HG03457 (cell line): ENCODE results near the gene TRAPPC10.

ENCODE experiments used
- ATAC-seq: cut with Tn5 transposase; IDR thresholded peaks from one replicate; pipeline ENCODE4 v1.9.1; 2021; ENCODE audit warnings: moderate number of reproducible peaks; ENCODE audit not compliant: unreplicated experiment

The TRAPPC10 gene

GRCh38 chr21:44024887-44025353 is 12.8 kb downstream of the TRAPPC10 start:
- no peak for ATAC-seq

DNA sequence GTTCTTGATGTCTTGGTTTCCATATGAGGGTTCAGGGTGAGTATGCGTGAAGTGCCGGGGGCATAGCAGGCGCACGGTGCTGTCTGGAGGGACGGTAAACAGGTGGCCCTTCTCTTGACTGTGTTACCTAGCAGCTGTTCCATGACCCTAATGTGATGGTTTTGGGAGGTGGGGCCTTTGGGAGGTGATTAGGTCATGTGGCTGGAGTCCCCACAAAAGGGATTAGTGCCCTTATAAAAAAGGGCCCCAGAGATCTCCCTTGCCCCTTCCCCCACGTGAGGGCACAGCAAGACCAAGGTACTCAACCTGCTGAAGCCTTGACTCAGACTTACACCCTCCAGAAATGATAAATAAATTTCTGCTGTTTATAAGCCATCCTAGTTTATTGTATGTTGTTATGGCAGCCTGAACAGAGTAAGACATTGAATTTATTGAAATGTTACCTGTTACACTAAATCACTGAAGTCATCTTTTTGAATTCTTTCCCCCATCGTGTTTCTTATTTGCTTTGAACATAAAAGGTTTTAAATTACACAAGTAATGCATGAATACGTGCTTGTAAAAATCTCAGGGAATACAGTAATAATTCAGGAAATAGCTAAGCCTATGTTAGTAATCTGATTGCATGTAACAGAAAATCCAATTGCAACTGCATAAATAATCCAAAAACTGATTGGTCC is 15.6 kb downstream of the TRAPPC10 start:
- ATAC-seq, result no peak

DNA sequence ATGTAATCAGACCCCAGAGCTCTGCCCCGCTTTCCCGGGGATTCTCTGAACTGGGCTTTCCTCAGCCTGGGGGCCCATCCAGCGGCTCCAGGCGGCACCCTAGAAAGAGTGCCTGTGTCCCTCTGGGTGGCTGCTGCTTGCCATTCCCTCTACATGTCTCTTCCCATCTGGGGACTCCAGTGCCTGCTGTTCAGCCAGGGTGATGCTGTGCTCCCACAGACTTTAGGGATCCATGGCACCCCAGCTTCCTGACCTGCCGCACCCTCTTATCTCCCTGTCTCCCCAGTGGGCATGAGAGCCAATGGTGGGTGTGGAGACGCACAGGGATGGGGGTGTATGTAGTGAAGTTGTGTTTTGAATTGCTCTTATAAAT is 16.2 kb downstream of the TRAPPC10 start:
- ATAC-seq, result no peak

- ATAC-seq, result no peak
Observed at GRCh38 chr21:44029460-44030087, 17.5 kb downstream of the TRAPPC10 start.

- no peak for ATAC-seq
Observed at GRCh38 chr21:44035244-44035643, 23.1 kb downstream of the TRAPPC10 start.

- ATAC-seq, result no peak
Observed at GRCh38 chr21:44038063-44038462, 26.0 kb downstream of the TRAPPC10 start.

GRCh38 chr21:44039828-44040227 is 27.7 kb downstream of the TRAPPC10 start:
- ATAC-seq, result no peak

DNA sequence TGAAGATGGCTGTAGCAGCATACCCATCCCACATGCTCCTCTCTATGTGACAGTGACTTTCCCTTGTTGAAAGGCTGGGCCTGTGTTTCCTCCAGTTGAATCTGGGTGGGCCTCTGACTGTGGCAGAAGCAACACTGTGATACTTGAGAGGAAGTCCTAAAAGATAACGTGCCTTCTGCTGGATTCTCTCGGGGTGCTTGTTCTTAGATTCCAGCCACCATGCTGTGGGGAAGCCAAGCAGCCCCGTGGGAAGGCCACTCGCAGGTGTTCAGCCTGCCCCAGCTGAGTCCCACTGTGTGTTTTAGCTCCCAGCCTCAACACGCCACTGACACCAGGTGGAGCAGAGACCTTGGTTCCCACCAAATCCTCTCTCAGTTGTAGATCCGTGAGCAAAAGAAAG is 31.5 kb downstream of the TRAPPC10 start:
- no peak for ATAC-seq

- ATAC-seq, result no peak
Observed at GRCh38 chr21:44046734-44047133, 34.6 kb downstream of the TRAPPC10 start.

DNA sequence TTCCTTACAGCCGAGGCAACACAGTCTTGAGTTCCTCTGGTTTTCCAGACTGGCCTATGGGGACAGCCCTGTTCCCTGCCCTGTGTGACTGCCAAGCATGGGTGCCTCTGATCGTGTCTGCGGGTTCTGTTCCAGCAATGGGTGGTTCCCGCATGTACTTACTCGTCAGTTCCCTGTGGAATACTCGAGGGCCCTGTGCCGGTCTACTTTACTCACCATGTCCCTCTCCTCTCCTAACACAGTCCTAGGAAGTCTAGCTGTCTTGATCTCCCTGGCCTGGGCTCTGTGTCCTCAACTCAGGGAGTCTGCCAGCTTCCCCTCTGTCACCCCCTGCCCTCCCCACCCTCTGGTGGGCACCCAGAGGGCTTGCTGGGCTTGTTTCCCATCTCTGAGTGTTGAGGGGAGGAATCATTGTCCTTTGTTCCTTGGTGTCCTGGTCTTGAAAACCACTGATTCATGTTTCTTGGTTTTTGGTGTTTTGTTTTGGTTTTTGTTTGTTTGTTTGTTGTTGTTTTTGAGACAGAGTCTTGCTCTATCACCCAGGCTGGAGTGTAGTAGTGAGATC is 36.0 kb downstream of the TRAPPC10 start:
- ATAC-seq, result no peak

DNA sequence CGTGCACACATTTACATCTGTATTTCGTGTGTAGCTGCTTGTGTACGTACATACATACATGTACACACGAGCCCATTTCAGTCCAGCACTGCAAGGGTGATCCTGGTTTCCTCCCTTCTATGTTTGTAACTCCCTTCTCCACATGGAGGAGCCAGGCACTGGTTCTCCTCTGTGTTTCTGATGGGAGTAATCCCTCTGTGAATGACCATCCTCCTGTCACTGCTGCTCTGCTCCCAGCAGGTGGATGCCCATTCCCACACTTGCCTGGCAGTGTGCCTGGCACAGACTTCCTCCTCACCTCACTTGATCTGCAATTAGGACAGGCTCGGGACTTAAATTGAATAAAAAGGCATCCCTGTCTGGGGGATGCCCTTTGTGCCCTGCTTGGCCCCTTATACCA is 37.1 kb downstream of the TRAPPC10 start:
- no peak for ATAC-seq

- ATAC-seq, result no peak
Observed at GRCh38 chr21:44049606-44050005, 37.5 kb downstream of the TRAPPC10 start.

GRCh38 chr21:44050276-44050675 is 38.2 kb downstream of the TRAPPC10 start:
- ATAC-seq, result no peak

DNA sequence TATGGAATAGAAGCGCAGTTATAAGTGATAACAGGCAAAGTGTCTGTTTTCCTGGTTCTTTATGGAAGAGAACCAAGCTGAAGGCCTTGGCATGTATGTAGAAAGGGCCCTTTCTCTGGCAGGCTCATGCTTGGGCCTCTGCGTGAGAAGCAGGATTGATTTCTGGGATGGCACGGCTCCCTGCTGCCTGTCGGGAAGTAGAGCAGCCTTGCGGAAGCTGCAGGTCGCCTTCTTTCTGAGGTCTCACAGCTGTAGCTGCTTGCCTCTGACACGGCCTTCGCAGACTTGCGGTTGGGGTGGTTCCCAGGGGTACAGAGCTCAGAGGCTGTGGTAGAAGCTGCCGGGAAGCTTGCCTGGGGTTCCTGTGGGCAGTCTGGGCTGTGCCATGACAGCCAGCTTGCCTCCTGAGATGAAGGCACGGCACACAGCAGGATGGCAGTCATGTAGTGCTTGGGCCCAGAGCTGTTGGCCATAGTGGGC is 39.4 kb downstream of the TRAPPC10 start:
- no peak for ATAC-seq

DNA sequence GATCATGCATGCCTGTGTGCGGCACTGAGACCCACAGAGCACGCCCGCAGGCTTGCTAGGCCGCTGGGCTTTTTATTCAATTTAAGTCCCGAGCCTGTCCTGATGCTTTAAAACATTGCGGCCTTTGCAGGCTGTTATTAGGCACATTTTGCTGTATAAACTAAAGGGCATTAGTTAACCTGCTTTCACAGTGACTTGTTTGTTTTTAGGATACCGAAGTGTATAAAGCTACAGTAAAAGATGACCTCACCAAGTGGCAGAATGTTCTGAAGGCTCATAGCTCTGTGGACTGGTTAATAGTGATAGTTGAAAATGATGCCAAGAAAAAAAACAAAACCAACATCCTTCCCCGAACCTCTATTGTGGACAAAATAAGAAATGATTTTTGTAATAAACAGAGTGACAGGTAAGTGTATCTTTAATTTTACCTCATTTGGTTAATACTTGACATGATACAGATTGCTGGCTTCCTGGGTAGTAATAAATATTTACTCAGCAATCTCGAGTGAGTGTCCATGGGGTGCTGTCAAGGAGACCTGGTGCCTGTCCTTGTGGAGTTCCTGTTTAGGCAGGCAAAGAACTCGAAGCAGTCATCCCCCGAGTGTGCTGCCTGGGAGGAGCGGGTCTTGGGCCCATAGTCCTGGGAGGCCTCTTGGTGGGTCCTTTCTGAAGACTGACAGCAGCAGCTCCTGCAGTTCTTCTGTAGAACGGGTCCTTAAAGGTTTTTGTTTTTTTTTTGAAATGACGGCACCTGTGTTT is 40.1 kb downstream of the TRAPPC10 start:
- no peak for ATAC-seq

- no peak for ATAC-seq
Observed at GRCh38 chr21:44052830-44053226, 40.7 kb downstream of the TRAPPC10 start.

DNA sequence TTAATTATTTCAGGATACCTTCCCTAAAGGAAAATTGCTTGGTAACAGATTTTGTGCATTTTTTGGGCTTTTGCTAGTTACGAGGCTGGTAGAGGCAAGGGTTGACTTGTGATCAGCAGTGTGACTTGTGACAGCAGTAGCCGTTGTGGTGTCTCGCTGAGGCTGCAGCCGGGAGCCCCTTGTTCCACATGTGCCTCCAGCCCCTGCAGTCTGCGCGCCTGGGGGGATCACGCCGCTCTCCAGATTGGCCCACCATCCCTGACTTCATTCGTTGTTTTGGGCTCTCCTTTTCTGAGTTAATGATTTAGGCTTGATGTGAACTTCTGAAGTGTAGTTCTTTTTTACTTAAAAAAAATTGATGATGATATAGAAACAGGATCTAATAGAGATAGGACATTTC is 41.5 kb downstream of the TRAPPC10 start:
- ATAC-seq, result no peak

- ATAC-seq, result no peak
Observed at GRCh38 chr21:44054710-44055109, 42.6 kb downstream of the TRAPPC10 start.

DNA sequence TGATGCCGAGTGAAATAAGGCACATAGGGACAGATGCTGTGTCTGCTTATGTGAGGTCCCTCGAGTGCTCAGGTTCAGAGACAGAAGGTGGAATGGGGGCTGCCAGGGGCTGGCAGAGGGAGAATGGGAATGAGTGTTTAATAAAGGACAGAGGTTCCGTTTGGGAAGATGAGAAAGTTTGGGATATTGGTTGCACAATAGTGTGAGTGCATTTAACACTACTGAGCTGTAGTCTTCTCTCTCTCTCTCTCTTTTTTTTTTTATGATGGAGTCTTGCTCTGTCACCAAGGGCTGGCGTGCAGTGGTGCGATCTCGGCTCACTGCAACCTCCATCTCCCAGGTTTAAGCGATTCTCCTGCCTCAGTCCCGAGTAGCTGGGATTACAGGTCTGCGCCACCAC is 44.9 kb downstream of the TRAPPC10 start:
- no peak for ATAC-seq

GRCh38 chr21:44057960-44058651 is 46.0 kb downstream of the TRAPPC10 start:
- no peak for ATAC-seq

DNA sequence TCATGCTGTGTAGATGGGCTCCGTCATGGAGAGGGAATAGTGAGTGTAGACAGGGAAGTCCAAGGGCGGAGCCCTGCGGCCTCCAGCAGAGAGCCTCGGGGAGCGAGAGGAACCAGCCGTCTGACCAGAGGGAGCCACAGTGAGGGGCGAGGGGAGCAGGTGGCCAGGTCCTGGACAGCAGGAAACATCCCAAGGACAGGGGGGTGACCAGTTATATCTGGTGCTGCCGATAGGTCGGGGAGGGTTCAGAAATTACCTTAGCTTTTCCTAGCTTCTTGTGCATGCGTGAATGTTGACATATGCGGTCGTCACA is 46.5 kb downstream of the TRAPPC10 start:
- ATAC-seq, result no peak
